Stimulated activated CD8-positive, alpha-beta memory T cell treated with anti-CD3 and anti-CD28 coated beads, Interleukin-4, amount 100 ng/mL, for 48 hours (primary cell): ENCODE measurements around the gene GSG1L.

ENCODE experiments used
- DNase-seq: peaks from one replicate; pipeline ENCODE4 v3.0.0-alpha.2; 2020

Gene GSG1L

GRCh38 chr16:28090646-28091377 lies 27.3 kb upstream of the GSG1L start:
- DNase-seq: no peak

GRCh38 chr16:28089992-28090365 lies 26.5 kb upstream of the GSG1L start:
- no peak for DNase-seq

DNA sequence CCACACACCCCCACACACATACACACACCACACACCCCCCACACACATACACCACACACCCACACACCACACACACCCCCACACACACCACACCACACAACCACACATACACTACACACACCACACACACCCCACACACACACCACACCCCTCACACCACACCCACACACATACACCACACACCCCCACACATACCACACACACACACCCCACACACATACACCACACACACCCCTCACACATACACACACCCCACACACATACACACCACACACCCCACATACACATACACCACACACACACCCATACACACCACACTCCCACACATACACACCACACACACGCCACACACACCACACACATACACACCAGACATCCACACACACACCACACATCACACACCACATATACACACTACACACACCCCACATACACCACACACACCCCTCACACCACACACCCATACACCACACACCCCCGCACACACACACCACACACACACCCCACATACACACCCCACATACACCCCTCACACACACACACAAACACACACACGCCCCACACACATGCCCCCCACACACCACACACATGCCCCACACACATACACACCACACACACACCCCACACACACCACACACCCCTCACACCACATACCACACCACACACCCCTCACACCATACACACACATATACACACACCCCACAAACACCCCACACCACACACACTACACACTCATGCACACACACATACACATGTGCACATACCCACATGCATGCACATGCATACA lies 25.9 kb upstream of the GSG1L start:
- no peak for DNase-seq

DNA sequence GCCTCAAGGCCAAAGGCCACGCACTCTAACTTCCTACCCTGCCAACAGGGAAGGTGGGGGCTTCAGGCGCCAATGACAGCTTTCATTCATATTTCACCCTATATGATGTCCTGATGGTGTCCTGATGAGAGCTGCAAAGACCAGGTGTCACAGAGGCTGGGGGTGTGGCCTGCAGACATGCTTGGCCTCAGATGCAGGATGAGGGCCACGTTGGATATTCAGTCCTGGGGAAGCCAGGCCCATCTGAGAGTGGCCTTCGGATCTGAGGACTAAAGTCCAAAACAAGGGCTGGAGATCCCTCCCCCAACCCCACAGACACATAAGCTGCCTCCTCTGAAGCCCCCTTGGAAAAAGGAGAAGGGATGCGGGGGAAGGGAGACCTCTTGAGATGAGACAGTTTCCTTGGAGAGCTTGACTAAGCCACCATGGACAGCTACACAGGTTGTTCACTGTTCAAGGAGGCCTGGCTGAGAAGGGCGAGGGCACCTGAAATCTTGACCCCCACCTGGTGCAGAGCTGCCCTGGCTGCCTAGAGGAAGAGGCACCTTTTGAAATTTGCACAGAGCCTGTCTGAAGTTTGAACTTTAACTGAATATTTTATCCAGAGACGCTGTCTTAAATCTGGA lies 24.3 kb upstream of the GSG1L start:
- no peak for DNase-seq

DNA sequence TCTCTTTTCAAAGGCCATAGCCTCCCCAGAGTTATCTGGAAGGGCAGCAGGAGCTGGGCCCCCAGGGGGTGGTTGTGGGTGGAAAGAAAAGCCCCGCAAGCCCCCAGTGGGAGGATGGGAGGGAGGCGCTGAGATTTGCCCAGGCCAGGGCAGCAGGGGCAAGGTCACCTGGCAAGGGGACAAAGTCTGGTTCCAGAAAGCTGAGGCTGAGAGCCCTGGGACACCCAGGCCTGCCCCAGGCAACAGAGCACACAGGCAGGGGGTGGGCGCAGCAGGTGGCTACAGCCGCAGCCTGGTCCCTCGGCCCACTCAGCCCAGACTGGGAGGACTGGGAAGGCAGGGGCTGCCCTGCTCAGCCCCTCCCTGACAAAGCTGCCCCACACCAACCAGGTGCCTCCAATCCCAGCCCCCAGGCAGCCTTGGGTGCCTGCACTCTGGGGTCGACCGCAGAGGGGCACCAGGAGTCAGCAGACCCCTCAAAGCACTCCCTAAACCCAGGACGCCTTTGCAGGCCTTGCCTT lies 23.7 kb upstream of the GSG1L start:
- no peak for DNase-seq

GRCh38 chr16:28086186-28087139 lies 22.9 kb upstream of the GSG1L start:
- DNase-seq: no peak

DNA sequence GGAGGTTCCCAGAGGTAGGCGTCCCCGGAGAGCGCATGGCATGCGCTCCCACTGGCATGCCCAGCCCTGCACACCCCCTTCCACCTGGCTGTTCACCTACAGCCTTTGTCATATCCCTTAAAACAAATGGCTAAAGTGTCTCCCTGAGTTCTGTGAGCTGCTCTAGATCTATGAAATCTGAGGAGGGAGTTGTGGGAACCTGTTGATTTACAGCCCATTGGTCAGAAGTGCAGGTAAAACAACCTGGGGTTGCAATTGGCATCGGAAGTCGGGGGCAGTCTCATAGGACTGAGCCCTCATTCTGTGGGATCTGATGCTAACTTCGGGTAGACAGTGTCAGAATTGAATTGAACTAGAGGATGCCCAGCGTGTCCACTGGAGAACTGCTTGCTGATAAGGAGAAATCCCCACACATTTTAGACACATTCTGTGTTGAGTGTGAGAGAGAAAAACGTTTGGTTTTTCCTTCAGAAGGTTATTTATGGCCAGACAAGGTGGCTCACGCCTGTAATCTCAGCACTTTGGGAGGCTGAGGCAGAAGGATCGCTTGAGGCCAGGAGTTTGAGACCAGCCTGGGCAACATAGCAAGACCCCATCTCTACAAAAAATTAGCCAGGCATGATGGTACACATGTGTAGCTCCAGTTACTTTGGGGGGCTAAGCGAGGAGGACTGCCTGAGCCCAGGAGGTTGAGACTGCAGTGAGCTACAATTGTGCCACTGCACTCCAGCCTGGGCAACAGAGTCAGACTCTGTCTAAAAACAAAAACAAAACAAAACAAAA lies 22.1 kb upstream of the GSG1L start:
- no peak for DNase-seq

GRCh38 chr16:28084209-28084608 lies 20.7 kb upstream of the GSG1L start:
- DNase-seq: no peak

GRCh38 chr16:28082624-28083023 lies 19.1 kb upstream of the GSG1L start:
- no peak for DNase-seq

GRCh38 chr16:28081391-28081968 lies 18.0 kb upstream of the GSG1L start:
- no peak for DNase-seq

DNA sequence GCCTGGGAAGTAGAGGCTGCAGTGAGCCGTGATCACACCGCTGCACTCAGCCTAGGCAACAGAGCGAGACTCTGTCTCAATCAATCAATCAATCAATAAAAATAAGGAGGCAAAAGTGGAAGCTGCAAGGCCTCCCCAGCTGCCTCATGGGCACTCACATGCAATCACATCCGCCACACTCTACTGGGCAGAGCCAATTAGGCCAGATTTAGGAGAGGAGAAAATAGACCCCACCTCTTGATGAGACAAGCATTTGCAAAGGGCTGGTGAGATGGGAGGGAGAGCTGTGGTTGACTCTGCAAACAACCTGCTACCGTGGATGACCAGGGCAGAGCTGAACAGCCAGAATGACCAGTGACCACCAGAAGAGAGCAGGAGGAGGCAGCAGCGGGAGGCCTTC lies 14.7 kb upstream of the GSG1L start:
- DNase-seq: no peak

DNA sequence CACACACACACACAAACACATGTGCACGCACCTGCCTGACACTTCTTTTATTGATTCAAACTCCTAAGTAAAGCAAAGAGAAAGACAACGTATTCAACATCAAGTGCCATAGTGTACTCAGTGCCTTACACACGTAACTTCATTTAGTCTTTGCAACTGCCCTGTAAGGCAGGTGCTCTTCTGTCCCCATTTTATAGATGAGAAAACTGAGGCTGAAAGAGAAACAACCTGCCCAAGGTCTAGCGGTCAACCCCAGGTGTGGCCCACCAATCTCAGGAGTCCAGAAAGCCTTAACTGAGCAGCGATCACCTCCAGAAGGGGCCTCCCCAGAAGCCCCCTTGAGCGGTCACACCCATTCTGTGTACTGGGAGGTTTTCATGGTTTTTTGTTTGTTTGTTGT lies 10.3 kb upstream of the GSG1L start:
- no peak for DNase-seq

DNA sequence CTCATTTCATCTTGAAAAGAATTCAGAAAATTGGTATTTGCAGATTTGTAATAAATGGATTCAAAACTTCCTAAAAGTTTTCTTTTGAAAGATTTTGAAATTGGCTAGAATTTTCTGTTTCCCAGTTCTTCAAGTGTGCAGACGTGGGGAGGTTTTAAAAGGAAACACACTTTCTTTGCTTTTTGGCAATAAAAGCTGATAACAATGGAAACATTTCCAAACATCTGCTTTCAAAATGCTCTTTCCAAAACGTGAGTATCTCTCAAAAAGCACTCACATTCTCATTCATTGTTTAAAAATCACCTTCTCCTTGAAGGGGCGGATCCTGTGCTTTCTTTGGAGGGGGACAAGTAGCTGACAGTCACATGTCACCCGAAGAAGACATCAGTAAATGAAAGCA lies 8.6 kb upstream of the GSG1L start:
- DNase-seq: no peak

DNA sequence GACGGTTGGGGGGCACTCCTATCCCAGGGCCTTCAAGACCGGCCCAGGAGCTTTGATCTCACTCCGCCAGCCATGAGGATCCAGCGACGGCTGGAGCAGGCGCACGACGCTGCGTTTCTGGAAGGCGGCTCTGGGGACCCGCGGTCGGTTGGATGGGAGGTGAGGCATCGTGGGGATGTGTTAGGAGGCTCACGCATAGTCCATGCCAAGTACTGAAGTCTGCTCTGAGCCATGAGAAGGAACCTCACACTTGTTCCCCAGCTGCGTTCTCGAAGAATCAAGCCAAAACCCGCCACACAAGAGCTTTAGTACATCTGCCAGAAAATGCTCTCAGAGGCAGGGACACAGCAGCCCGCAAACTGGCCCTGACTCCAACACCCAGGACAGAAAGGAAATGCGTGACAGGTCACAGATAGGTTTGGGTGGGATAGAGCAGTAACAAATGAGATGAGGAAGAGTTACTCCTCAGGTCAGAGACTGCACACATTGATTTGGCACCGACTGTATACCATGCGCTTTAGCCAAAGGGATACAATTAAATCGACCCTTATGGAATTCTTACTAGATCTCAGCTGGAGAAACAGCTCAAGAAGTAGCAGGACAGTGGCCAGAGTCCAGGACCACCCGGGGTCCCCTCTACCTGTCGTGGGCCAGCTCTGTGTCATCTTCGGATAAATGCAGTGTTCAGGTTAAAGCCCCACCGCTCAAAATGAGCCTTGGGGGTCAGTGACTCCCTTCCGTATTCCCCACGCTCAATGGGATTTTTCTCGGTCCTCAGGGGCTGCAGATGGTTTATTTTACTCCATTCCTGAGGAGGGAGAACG lies 6.7 kb upstream of the GSG1L start:
- no peak for DNase-seq

DNA sequence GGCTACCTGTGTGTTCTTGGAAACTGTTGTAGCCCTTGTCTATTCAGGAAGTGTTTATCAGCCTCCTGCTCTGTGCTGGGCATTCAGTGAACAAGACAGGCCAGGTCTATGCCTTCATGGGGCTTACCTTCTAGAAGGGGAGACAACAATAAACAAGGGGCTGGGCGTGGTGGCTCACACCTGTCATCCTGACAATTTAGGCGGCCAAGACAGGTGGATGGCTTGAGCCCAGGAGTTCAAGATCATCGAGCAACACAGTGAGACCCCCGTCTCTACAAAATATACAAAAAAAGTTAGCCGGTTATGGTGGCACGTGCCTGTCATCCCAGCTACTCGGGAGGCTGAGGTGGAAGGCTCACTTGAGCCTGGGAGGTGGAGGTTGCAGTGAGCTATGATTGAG lies 5.5 kb upstream of the GSG1L start:
- no peak for DNase-seq

DNA sequence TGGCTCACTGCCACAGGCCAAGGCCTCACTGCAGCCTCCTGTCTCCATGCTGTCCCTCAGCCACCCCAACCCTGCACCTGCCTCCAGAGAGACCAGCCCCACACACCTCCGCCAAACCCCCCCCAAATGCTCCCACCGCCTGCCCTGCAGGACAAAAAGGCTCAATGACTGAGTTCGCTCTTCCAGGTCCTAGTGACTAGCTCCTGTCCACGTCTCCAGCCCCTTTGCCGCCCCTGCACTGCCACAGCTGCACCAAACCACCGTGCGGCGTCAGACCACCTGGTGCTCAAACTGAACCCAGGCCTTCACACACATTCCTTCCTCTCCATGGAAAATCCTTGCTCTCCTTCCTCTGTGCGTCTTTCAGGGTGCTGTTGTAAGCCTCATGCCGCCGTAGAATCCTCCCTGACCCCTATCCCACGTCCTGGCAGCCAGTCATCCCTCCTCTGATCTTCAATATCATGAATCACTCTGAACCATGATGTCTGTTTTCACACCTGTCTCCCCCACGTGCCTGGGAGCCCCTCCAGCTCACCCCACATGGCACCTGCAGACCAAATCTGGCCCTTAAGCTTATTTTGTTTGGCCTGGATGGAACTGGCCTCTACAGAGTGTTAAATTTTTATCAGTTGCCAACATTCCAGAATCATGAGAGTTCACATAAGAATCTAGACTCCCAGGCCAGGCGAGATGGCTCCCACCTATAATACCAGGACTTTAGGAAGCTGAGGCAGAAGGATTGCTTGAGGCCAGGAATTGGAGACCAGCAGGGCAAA lies 4.3 kb upstream of the GSG1L start:
- no peak for DNase-seq

DNA sequence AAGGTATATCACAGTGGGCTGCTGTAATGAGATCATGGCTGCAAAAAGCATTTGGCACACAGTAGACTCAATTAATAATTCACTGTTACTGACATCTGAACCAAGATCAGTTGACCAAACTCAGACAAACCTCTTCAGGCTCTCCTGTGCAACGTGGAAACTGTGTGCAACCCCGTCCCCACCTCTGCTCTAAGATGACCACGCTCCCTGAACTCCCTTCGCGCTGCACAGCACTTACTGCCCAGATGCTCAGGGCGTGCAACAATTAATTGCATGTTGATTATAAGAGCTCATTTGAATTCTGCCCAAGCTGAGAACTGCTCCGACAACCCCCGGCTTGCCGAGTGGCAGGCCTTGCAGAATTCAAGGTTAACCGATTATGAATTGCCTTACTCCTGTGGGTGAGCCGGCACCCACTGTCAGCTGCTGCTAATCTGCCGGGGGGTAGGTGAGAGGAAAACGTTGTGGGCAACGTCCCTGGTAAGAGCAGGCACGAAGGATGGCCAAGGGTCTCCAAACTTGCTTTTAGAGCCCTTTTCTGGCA lies 1.3 kb upstream of the GSG1L start:
- DNase-seq: no peak

DNA sequence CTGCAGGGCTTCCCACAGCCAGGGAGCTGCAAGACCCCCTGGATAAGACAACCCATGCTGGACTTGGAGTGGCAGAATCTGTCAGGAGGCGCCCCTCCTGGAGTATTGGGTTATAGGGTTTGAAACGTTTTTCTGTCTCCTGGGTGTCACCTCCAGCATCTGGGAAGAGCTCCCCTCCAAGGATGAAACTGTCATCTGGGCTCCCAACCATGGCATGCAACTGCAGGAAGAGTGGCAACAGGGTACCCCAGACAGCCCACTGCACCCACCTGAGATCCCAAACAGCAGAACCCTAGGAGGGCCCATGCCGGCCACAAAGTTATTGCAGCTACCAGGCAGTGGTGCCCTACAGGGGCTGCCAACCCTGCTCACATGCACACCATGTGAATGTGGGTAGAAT lies 636 bp upstream of the GSG1L start:
- DNase-seq: no peak

GRCh38 chr16:28062847-28063521 lies 530 bp downstream of the GSG1L start:
- DNase-seq: no peak
